Endothelial cell of hepatic sinusoid (primary cell): ENCODE results near the gene USF1.
"Not testable (repeated sequence)": the region's sequence is repeated elsewhere in the genome, so short reads cannot be mapped to it uniquely, and the experiment has no call there.

Experiments used
- in situ Hi-C: cut with HindIII; loops from 2 replicates; pipeline ENCODE4 v1.10.0; 2017; ENCODE audit warnings: low sequenced_read_pairs

USF1 gene

GRCh38 chr1:161079436-161080110, 33.8 kb upstream of the USF1 start:
- in situ Hi-C loops = no loop called here

DNA sequence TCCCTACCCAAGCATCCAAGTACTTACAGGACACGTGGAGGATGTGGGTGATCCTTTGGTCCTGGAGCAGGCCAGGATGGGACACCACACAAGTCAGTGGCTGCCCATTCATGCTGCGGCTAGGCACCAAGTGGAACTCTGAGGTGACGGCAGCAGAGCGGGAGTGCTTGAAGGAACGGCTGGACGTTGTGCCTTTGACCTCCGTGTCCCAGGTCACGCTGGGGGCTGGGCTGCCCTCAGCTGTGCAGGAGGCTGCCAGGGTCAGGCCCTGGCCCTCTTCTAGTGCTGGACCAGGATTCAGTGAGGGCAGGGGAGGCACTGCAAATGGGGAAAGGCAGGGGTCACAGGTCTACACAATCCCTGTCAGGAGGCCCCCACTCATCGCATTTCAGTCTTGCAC, 31.6 kb upstream of the USF1 start:
- in situ Hi-C loops = no loop called here

DNA sequence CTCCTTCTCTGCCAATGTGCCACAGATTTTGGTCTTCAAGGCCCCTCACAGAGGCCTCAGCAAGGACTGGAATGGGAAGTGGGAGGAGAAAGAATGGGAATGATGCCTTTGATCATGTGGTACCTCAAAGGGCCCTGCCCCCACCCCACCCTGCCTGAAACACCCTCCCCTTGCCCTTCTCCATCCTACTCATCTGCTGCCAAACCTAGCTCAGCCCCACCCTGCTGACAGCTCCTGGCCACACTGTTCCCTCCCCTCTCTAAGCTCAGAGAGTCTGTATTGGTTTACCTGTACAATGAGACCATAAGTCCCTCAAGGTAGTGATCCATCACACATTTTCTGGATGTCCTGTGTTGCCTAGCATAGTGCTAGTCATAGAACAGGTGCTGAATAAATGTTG, 30.6 kb upstream of the USF1 start:
- in situ Hi-C loops = no loop called here

DNA sequence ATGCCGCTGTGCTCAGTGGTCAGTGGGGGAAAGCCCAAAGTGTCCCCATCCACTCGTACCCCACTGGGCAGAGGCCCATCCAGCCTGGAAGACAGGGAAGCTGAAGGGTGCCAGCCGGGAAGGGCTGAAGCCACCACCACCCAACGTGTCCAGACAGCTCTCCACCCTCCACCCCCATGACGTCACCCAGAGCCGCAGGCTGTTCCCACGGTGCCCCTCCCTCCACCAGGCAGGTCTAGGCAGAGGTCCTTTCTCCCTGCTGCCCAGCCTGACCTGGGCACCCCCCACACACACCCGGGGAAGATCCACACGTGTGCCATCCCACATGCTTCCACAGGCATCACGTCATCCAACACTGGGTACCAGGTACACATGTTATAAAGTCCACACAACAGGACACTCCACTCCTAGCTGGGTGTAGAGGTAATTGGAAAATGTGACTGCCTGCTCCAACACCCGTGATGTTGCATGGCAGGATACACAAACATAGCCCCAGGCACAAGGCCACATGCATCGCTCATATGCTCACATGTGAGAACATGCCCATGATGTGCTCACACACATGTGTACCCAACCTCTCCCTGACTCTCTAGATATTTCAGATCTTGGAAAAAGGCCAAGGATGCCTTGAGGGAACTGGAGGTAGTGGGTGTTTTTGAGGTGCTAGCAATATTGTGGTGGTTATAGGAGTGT, 29.0 kb upstream of the USF1 start:
- in situ Hi-C loops = no loop called here

- in situ Hi-C loops = no loop called here
Measured at GRCh38 chr1:161073474-161074121, 27.8 kb upstream of the USF1 start.

- in situ Hi-C loops = no loop called here
Measured at GRCh38 chr1:161072751-161073449, 27.1 kb upstream of the USF1 start.

- in situ Hi-C loops = no loop called here
Measured at GRCh38 chr1:161071886-161072371, 26.2 kb upstream of the USF1 start.

GRCh38 chr1:161070761-161071160, 25.0 kb upstream of the USF1 start:
- in situ Hi-C loops = no loop called here

- in situ Hi-C loops = no loop called here
Measured at GRCh38 chr1:161069731-161070270, 24.0 kb upstream of the USF1 start, which contains the start of gene ARHGAP30. ARHGAP30 (minus strand) TSS chr1:161069891; CDS start chr1:161069624, 267 bp downstream.

GRCh38 chr1:161069241-161069640, 23.5 kb upstream of the USF1 start:
- in situ Hi-C loops = no loop called here

GRCh38 chr1:161068306-161069234, 22.8 kb upstream of the USF1 start:
- in situ Hi-C loops = no loop called here

DNA sequence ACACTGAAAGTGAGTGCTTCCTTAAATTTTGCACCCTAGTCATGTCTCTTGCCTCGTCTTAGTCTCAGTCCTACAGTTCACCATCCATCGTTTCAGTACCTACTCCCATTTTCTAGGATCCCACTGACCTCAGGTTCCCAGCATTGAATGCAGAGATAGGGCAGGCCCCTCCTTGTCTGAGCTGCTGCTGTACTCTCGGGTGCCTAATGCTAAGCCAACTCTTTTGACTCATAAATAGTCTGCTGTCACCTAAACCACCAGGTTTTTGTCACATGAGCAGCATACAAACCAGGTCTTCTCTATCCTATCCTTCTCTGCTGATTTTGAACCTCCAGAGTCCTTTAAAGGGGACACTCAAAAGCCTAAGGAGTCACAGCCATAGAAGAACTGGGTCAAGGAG, 20.9 kb upstream of the USF1 start:
- in situ Hi-C loops = no loop called here

DNA sequence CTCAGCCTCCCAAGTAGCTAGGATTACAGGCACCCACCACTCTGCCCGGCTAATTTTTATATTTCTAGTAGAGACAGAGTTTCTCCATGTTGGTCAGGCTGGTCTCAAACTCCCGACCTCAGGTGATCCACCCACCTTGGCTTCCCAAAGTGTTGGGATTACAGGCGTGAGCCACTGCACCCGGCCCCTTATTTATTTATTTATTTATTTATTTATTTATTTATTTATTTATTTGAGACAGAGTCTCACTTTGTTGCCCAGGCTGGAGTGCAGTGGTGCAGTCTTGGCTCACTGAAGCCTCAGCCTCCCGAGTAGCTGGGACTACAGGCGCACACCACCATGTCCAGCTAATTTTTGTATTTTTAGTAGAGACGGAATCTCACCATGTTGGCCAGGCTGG, 19.9 kb upstream of the USF1 start:
- in situ Hi-C loops = not testable (repeated sequence)

GRCh38 chr1:161063936-161064335, 18.2 kb upstream of the USF1 start:
- in situ Hi-C loops = not testable (repeated sequence)

GRCh38 chr1:161061419-161061818, 15.6 kb upstream of the USF1 start:
- in situ Hi-C loops = no loop called here

- in situ Hi-C loops = no loop called here
Measured at GRCh38 chr1:161059293-161059692, 13.5 kb upstream of the USF1 start.

GRCh38 chr1:161054805-161055204, 9.0 kb upstream of the USF1 start:
- in situ Hi-C loops = no loop called here

- in situ Hi-C loops = no loop called here
Measured at GRCh38 chr1:161054232-161054631, 8.5 kb upstream of the USF1 start.

GRCh38 chr1:161052899-161053298, 7.1 kb upstream of the USF1 start:
- in situ Hi-C loops = no loop called here

- in situ Hi-C loops = no loop called here
Measured at GRCh38 chr1:161051219-161051618, 5.4 kb upstream of the USF1 start.
